Psoas muscle (tissue), 8 donors: Measurements from ENCODE around the gene TMEM213. TPM values are rescaled to one million over a fixed set of nuclear protein-coding genes. Genes with fewer than 3 reads are reported as not detected.

Source experiments
- ATAC-seq, 4 donors: fragments of 200-7000 bp; cut with Tn5 transposase; one replicate each; pipeline ENCODE4 v1.9.1; 2020; ENCODE audit warnings: moderate library complexity in 3 of 4, mild to moderate bottlenecking in 2 of 4
- DNase-seq, 2 donors: peaks; one replicate each; pipeline ENCODE4 v3.0.0-alpha.2; 2020
- H3K27ac ChIP-seq: fragments of 200-600 bp; one replicate; pipeline ENCODE4 v1.8.0; 2022
- H3K27me3 ChIP-seq, 3 donors: fragments of 200-600 bp in 1 of 3; one replicate each; pipeline versions ENCODE4 v1.6.1 to v1.8.0; 2013 to 2022; ENCODE audit warnings: low read length in 2 of 3, mild to moderate bottlenecking in 2 of 3, moderate library complexity in 1 of 3; ENCODE audit not compliant: insufficient read depth in 3 of 3
- H3K36me3 ChIP-seq, 2 donors: fragments of 200-600 bp in 1 of 2; one replicate each; pipeline versions ENCODE4 v1.6.1 to v1.8.0; 2013 to 2022; ENCODE audit warnings: low read depth in 1 of 2, mild to moderate bottlenecking in 1 of 2, moderate library complexity in 1 of 2; ENCODE audit not compliant: insufficient read depth in 1 of 2
- H3K4me1 ChIP-seq: fragments of 200-600 bp; one replicate; pipeline ENCODE4 v1.8.0; 2022
- H3K4me3 ChIP-seq: fragments of 200-600 bp; one replicate; pipeline ENCODE4 v1.8.0; 2022; ENCODE audit warnings: mild to moderate bottlenecking
- H3K9me3 ChIP-seq: fragments of 200-600 bp; one replicate; pipeline ENCODE4 v1.8.0; 2022
- CTCF ChIP-seq: fragments of 200-600 bp; IDR thresholded peaks from one replicate; pipeline ENCODE4 v1.8.0; 2022; ENCODE audit warnings: antibody characterized with exemption
- WGBS, 3 donors: extraction: QIAGEN DNeasy Blood & Tissue Kit; methylation state at CpG; one replicate each; pipeline versions ENCODE4 v1.1.6 to v1.1.7; 2013; 5-methylcytosine and 5-hydroxymethylcytosine counted together
- intact Hi-C, 2 donors: fragments of 100-400 bp; cut with DNase I; formaldehyde crosslinking; loops; one replicate each; pipeline versions ENCODE4 v1.11.0 to v1.14.2; 2022
- polyA plus RNA-seq, 3 donors: library from polyadenylated mRNA; stranded (reverse); fragments of 200-250 nt; gene quantifications; one replicate each; pipeline ENCODE4 v1.2.3, GENCODE V29; 2013
- total RNA-seq, 4 donors: library from RNA; stranded (reverse); fragmentation: NEBNext Ultra II Directional in 2 of 4; extraction: Animal tissue kit (Norgen Biotek cat#: 25700) in 2 of 4; gene quantifications; one replicate each; pipeline versions ENCODE4 v1.2.1 to v1.2.4, GENCODE V29; 2021 to 2023
- donor health status: healthy with polysubstance abuse.
- donor health status: DM: no; HTN: no; CAD: no; lungs with moderate emphysema.
- donor health status: Bipolar disorder and iron deficiency.
- donor health status: healthy.
- donor health status: DM: yes; HTN: yes; CAD: no.
- donor health status: DM: no; HTN: no; CAD: no.
- donor health status: DM: no; HTN: no; CAD: no.
- donor health status: DM: yes; HTN: yes; CAD: no.

TMEM213 gene
- total and polyA plus RNA-seq, 7 donors: not detected

- ATAC-seq (no peak), DNase-seq (no peak)
- H3K9me3 ChIP-seq: peaks cover 2% of the 10 kb centered on the region
- no peak overlapping the region for H3K4me3 ChIP-seq
- WGBS, 3 donors: 44 to 50% (median 50%) methylated on average over 3 of the region's 3 CpGs
- intact Hi-C loops: no loop called here
- peaks cover 0 to 3% of the 10 kb centered on the region in 2 donors for H3K36me3 ChIP-seq
- no peaks in the 10 kb centered on the region for H3K4me1 ChIP-seq
- no peaks in the 10 kb centered on the region for H3K27me3 ChIP-seq
- H3K27ac ChIP-seq: no peak overlapping the region
- TF ChIP-seq CTCF: no peak
Observed at GRCh38 chr7:138848056-138848980, 50.5 kb downstream of the TMEM213 start.

DNA sequence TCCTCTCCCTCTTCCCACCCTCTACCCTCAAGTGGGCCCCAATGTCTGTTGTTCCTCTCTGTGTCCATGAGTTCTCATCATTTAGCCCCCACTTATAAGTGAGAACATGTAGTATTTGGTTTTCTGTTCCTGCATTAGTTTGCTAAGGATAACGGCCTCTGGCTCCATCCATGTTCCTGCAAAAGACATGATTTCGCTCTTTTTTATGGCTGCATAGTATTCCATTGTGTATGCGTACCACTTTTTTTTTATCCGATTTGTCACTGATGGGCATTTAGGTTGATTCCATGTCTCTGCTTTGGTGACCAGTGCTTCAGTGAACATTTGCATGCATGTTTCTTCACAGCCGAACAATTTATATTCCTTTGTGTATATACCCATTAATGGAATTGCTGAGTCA is 51.9 kb downstream of the TMEM213 start:
- Histone ChIP-seq H3K4me1 (no peaks in the 10 kb centered on the region), H3K4me3 (no peak overlapping the region), H3K36me3 (peaks cover 0 to 3% of the 10 kb centered on the region in 2 donors), H3K27ac (no peak overlapping the region), H3K9me3 (peaks cover 2% of the 10 kb centered on the region), H3K27me3 (no peaks in the 10 kb centered on the region)
- DNase-seq (no peak), ATAC-seq (no peak)
- 96 to 99% (median 98%) methylated on average over 5 of the region's 5 CpGs for WGBS, 3 donors
- no peak for TF ChIP-seq CTCF
- intact Hi-C loops: no loop called here

DNA sequence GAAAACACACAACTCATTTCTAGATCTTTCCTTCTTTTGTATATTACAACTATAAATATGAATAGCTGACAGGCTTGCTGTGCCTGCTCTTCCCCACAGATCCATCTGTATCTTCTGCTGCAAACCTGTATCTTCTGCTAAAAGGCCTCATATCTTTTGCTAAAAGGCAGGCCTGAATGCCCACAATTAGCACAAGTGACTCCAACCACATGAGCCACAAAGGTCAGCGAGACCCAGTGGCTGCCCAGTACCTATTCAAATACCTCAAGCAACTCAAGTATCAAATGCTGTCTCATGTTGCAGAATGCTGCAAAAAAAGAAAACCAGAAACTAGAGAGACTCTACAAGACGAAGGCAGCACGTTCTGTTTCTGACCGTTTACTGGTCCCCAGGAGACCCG is 54.7 kb downstream of the TMEM213 start:
- peaks cover 0 to 3% of the 10 kb centered on the region in 2 donors for H3K36me3 ChIP-seq
- WGBS, 3 donors: 57 to 75% (median 69%) methylated on average over 5 of the region's 5 CpGs
- intact Hi-C loops: no loop called here
- H3K9me3 ChIP-seq: peaks cover 2% of the 10 kb centered on the region
- no peak overlapping the region for H3K27ac ChIP-seq
- ATAC-seq (no peak), DNase-seq (no peak)
- no peak for TF ChIP-seq CTCF
- H3K4me3 ChIP-seq: no peak overlapping the region
- no peaks in the 10 kb centered on the region for H3K4me1 ChIP-seq
- H3K27me3 ChIP-seq: no peaks in the 10 kb centered on the region

DNA sequence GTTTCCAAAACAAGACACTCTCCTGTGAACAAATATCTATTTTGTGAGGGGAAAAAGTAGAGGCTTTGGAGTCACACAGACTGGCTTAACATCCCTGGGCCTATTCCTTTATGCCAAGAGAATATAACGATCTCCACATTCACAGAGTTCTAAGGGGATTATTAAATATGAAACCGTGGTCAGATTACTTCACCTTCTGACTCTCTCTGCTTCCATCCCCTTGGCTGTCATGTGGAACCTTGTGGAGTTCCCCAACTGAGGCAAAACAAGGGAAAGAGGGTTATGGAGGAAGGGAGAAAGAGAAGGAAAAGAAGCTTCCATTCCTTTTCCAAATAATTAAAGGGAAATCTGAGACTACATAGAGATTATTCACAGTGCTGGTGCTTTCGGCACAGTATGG is 55.7 kb downstream of the TMEM213 start:
- no peak for TF ChIP-seq CTCF
- ATAC-seq (no peak), DNase-seq (no peak)
- no peaks in the 10 kb centered on the region for H3K4me1 ChIP-seq
- intact Hi-C loops: no loop called here
- peaks cover 0 to 3% of the 10 kb centered on the region in 2 donors for H3K36me3 ChIP-seq
- no peak overlapping the region for H3K27ac ChIP-seq
- no peak overlapping the region for H3K4me3 ChIP-seq
- H3K9me3 ChIP-seq: peaks cover 2% of the 10 kb centered on the region
- H3K27me3 ChIP-seq: no peaks in the 10 kb centered on the region
- WGBS, 3 donors: 42 to 59% (median 46%) methylated on average over 3 of the region's 3 CpGs
